ENCODE measurements around the gene ATP11C. TPM values are rescaled to one million over a fixed set of nuclear protein-coding genes. Genes with fewer than 3 reads are reported as not detected.

The ATP11C gene
- total RNA-seq, 4 donors from 2014 or later: 16.3 to 26.6 (median 18.4) TPM

GRCh38 chrX:139804482-139804881 lies 128.4 kb downstream of the ATP11C start:
- no peaks in the 10 kb centered on the region for H3K36me3 ChIP-seq
- H3K27me3 ChIP-seq: no peaks in the 10 kb centered on the region
- no peak overlapping the region for H3K27ac ChIP-seq
- WGBS: 78% methylated on average over 1 of the region's 1 CpG
- no peaks in the 10 kb centered on the region for H3K9me3 ChIP-seq
- TF ChIP-seq EP300 (IDR thresholded peaks at IDR 0.05): no peak
- TF ChIP-seq POLR2A (IDR thresholded peaks at IDR 0.05): no peak
- no peak for TF ChIP-seq POLR2AphosphoS5 (IDR thresholded peaks at IDR 0.05)
- TF ChIP-seq CTCF (IDR thresholded peaks at IDR 0.05): no peak
- H3K4me1 ChIP-seq: no peaks in the 10 kb centered on the region
- no peak overlapping the region for H3K4me3 ChIP-seq
- DNase-seq (ENCODE audit: low spot score in 2 of 2): no peak

- Histone ChIP-seq H3K9me3 (no peaks in the 10 kb centered on the region), H3K36me3 (no peaks in the 10 kb centered on the region), H3K27ac (no peak overlapping the region), H3K4me1 (no peaks in the 10 kb centered on the region), H3K4me3 (no peak overlapping the region), H3K27me3 (no peaks in the 10 kb centered on the region)
- no peak for TF ChIP-seq POLR2A (IDR thresholded peaks at IDR 0.05)
- no peak for TF ChIP-seq POLR2AphosphoS5 (IDR thresholded peaks at IDR 0.05)
- no peak for TF ChIP-seq CTCF (IDR thresholded peaks at IDR 0.05)
- no peak for TF ChIP-seq EP300 (IDR thresholded peaks at IDR 0.05)
- no peak for DNase-seq (ENCODE audit: low spot score in 2 of 2)
- 32% methylated on average over 2 of the region's 2 CpGs for WGBS
Observed at GRCh38 chrX:139803224-139803623, 129.6 kb downstream of the ATP11C start.

- DNase-seq (ENCODE audit: low spot score in 2 of 2): no peak
- no peak overlapping the region for H3K4me3 ChIP-seq
- no peaks in the 10 kb centered on the region for H3K9me3 ChIP-seq
- 88% methylated on average over 4 of the region's 4 CpGs for WGBS
- no peak overlapping the region for H3K27ac ChIP-seq
- H3K27me3 ChIP-seq: no peaks in the 10 kb centered on the region
- TF ChIP-seq POLR2AphosphoS5 (IDR thresholded peaks at IDR 0.05) (no peak), EP300 (IDR thresholded peaks at IDR 0.05) (no peak), POLR2A (IDR thresholded peaks at IDR 0.05) (no peak), CTCF (IDR thresholded peaks at IDR 0.05) (no peak)
- H3K4me1 ChIP-seq: no peaks in the 10 kb centered on the region
- peaks cover 3% of the 10 kb centered on the region for H3K36me3 ChIP-seq
Observed at GRCh38 chrX:139802048-139802447, 130.8 kb downstream of the ATP11C start.

GRCh38 chrX:139801397-139801813 lies 131.4 kb downstream of the ATP11C start:
- H3K27ac ChIP-seq: no peak overlapping the region
- H3K4me3 ChIP-seq: no peak overlapping the region

GRCh38 chrX:139798701-139799100 lies 134.2 kb downstream of the ATP11C start:
- H3K9me3 ChIP-seq: no peaks in the 10 kb centered on the region
- no peak overlapping the region for H3K4me3 ChIP-seq
- H3K36me3 ChIP-seq: peaks cover 3% of the 10 kb centered on the region
- H3K4me1 ChIP-seq: no peaks in the 10 kb centered on the region
- no peaks in the 10 kb centered on the region for H3K27me3 ChIP-seq
- no peak for DNase-seq (ENCODE audit: low spot score in 2 of 2)
- no peak overlapping the region for H3K27ac ChIP-seq
- WGBS: 90% methylated on average over 4 of the region's 4 CpGs
- TF ChIP-seq POLR2A (IDR thresholded peaks at IDR 0.05): no peak
- no peak for TF ChIP-seq CTCF (IDR thresholded peaks at IDR 0.05)
- no peak for TF ChIP-seq POLR2AphosphoS5 (IDR thresholded peaks at IDR 0.05)
- no peak for TF ChIP-seq EP300 (IDR thresholded peaks at IDR 0.05)

More at GRCh38 chrX:139801397-139801813, 131.4 kb downstream of the ATP11C start:
- H3K36me3 ChIP-seq: peaks cover 3% of the 10 kb centered on the region
- 59% methylated on average over 3 of the region's 3 CpGs for WGBS
- no peaks in the 10 kb centered on the region for H3K4me1 ChIP-seq
- no peaks in the 10 kb centered on the region for H3K9me3 ChIP-seq
- DNase-seq (ENCODE audit: low spot score in 2 of 2): no peak
- no peaks in the 10 kb centered on the region for H3K27me3 ChIP-seq
- TF ChIP-seq POLR2A (IDR thresholded peaks at IDR 0.05) (no peak), CTCF (IDR thresholded peaks at IDR 0.05) (no peak)
